Fibroblast of the conjunctiva (primary cell): Measurements from ENCODE around the gene SMAD9.
"Not testable (repeated sequence)": the region's sequence is repeated elsewhere in the genome, so short reads cannot be mapped to it uniquely, and the experiment has no call there.

Source experiments
- DNase-seq: peaks from one replicate; pipeline ENCODE4 v3.0.0-alpha.2; 2010; ENCODE audit warnings: low read depth

The SMAD9 gene

DNA sequence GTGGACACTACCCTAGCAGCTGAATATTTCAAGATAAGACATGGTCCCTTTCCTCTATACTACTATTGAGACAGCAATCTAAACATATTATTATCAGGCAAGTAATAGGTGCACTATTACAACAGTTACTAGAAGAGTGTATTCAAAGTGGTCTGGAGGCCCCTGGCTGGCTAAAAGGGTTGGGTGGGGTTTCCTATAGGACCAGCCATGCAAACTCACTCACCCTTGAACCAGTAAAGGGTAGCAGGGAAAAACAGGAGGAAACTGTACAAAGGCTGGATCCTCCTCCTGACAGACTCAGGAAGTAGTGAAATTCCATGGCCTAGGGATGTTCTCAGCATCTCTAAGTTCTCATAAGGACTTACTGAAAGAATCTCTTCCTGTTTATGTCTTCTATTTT, 7.7 kb downstream of the SMAD9 start:
- no peak for DNase-seq

DNA sequence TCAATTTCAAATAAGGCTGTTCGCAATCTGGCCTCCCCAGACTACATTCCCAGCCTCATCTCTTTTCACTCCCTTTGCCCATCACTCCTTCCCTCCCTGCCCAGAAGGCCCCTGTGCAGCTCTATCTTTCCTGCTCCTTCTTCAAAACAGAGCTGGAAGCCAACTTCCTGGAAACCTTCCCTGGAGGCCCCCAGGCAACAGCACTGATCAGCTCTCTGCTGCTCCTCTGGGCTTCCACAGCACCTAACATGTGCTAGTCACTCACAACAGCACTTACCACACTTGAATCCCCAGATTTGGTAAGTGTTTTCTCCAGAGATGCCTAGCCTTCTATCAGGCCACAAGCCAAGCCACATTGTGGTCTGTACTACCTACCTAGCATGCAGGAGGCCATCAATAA, 9.5 kb downstream of the SMAD9 start:
- no peak for DNase-seq

DNA sequence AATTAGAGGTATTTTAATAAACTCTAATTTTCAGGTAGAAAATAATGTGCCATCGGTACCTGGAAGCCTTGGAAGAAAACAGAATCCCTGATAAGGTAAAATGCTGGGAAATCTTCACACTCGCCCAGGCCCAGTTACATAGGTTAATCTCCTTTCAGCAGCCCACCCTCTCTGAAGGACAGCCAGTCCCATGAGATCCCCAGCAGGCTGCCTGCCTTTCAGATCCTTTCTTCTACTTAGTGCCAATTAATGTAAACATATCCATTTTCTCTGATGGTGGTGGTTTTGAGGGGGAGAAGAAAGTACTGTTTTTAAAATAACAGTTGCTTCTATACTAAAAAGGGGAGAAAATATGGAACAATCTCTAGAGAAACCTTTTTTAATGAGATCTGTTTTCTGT, 12.2 kb downstream of the SMAD9 start:
- no peak for DNase-seq

DNA sequence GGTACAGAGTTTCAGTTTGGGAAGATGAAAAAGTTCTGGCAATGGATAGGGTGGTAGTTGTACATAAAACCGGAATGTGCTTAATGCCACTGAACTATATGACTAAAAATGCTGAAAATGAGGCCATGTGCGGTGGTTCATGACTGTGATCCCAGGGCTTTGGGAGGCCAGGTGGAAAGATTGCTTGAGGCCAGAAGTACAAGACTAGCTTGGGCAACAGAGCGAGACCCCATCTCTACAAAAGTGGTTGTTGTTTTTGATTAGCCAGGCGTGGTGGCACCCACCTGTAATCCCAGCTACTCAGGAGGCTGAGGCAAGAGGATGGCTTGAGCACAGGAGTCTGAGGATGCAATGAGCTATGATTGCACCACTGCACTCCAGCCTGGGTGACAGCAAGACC, 12.8 kb downstream of the SMAD9 start:
- DNase-seq: no peak

DNA sequence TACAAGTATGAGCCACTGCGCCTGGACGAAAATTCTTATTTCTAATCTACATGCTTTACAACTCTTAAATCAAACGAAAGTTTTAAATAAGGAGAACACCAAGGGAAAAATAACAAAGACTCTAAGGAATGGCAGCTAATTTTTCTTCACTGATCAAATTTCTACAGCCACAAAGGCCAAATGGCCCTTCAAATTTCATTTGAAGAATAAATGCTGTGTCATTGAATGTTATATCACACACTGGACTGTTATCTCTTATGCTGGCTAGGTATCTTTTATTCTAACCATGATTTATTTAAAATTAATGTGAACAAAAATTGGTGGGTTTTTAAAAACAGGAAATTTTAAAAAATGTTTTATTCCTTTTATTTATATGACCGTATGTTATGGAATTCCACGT, 14.1 kb downstream of the SMAD9 start:
- no peak for DNase-seq

DNA sequence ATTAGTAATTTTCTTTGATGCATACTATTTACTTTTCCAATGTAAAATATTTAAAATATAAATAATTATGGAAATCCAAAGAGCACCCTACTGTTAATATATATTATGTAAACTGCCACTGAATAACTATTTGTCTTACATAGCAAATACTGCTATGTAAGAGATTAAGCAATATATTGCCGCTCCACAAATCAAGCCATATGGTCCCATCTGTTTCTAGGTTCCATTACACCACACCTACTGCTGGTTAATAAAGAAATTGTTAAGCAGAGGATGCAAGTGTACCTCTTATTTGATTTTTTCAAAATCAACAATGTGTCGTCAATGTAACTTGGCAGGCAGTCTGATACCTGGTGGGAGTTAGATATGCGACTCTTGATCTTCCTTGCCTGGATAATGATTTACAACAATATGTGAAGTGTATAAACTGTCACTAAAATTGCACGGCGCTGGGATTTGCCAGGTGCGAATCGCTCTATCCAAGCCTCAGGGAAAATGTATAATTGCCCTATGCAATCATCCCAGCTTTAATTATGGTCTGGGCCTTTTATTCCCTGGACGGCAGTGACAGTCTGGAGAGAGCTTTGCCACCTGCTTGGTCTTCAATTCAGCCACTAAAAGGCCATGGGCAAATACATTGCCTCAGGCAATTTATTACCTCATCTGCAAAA, 16.0 kb downstream of the SMAD9 start:
- DNase-seq: no peak

DNA sequence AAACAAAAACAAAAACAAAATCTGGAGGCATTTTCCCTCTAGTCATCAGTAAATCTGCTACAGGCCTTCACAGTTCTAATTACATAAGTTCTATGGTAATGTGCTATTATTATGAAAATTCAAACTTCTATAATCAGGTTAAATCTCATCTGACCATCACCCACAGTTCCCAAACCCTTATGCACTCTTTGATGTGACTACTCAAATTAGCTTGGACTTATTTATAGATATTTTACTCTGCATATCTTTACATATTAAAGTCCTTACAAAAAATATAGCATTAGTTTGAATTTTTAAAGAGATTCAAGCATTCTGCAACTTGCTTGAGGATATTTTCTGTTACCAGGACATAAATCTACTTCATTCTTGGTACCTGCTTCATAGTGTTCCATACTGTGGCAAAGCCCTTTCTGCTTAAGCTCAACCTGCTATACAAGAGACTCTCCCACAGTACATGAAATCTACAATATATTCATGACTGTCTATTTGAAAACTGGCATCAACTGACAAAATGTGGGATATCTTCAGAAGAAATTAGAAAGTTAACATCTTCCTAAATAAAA, 22.9 kb downstream of the SMAD9 start:
- no peak for DNase-seq

DNA sequence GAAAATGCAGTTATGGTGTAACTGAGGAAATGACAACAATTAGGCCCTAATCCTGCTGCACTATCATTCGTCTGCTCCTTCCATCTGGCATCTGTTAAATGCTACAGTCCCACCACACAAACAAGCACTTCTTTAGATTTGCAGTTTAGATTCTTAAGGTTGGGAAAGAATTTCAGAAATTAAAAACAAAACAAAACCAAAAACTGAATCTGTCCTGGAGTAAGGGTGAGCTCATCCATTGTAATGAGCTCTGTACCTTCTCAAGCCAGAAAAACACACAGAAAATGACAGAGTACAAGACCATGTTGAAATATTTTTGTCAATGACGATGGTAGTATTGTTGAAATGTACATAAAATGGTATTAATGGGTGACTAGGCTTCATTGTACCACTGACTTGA, 28.3 kb downstream of the SMAD9 start:
- DNase-seq: peak; percentile 2

DNA sequence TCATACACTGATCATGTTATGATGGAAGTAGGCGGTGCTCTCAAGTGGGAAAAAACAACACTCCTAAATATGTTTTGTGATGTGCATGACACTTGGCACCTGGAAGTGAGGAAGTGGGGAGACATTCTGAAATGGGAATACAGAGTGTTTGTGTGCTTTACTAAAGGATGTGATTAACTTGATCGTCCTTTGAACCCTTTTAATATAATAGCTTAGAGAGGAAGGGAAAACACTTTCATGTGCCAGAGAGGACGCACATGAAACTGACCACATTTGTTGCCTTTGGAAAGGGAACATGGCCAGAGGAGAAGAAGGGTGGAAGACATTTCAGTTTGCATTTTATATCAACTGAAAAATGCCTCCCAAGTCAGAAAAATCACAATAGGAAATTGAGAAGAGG, 31.4 kb downstream of the SMAD9 start:
- no peak for DNase-seq

DNA sequence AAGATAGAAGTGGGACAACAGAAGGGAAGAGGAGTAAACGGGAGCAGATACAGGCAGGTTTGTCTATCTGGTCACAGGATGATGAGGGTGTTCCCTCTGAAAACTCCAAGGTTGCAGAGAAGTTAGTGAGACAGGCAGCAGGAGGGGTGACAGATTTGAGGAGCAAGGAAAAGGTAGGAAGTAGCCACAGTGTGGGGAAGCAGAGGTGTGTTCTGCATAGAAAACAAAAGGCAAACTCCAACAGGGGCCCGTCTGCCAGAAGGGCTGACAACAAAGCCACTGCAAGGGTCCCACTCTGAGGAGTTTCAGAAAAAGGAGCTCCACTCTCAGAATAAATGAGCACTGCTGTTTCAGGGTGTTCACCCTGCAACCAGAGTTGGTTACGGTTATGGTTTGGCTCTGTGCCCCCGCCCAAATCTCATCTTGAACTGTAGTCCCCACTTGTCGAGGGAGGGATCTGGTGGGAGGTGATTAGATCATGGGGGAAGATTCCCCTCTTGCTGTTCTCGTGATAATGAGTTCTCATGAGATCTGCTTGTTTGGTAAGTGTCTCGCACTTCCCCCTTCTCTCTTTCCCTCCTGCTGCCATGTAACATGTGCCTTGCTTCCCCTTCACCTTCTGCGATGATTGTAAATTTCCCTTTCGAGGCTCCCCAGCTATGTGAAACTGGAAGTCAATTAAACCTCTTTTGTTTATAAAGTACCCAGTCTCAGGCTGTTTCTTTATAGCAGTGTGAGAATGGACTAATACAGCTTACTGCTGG, 32.1 kb downstream of the SMAD9 start:
- no peak for DNase-seq

DNA sequence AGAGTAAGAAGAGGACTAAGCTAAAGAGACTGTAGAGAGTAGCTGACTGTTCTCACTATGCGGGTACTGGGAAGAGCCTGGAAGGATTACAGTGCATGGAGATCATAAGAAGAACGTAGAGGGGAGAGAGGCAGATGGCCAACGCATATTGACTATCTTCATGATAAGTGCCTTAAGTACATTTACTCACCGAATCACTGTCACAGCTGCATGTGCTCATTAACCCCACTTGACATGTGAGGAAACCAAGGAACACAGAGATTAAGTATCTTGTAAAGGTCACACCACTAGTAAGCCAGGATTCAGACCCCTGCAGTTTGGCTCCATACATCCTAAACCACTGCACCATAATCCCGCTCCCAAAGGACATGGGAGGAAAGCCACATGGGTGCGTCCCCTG, 34.1 kb downstream of the SMAD9 start:
- no peak for DNase-seq

DNA sequence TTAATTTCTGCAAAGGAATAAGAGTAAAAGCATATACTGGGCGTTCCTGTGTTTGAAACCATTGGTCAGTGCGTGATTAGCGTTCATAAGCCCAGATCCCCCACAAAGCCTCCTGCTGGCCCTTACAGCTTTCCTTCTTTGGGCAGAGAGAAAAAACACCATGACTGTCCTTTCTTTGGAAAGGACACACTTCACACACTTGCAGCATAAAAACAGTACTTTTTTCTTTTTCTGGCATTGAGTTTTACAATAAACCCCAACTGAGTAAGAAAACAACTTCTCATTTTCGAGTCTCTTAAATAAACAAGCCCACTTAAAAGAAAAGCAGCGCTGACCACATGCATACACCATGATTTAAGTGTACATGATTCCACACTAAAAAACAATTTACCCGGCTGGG, 35.8 kb downstream of the SMAD9 start:
- DNase-seq: no peak

DNA sequence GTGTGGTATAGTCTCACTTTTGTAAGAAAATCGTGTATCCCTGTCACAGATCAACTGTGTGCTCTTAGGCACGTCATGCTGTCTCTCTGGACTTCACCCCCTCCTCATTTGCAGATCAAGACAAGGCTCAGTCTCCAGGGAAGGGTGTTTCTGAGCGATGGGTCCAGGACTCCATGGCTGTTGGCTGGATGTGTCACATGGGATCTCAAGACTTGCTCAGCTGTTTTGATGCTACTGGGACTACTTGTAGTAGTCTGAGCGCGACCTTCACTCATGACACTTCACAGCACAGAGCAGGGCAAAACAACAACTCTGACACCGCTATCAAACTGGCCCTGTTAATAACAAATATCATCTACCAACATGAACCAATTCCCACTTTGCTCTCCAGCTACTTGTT, 36.2 kb downstream of the SMAD9 start:
- DNase-seq: no peak

DNA sequence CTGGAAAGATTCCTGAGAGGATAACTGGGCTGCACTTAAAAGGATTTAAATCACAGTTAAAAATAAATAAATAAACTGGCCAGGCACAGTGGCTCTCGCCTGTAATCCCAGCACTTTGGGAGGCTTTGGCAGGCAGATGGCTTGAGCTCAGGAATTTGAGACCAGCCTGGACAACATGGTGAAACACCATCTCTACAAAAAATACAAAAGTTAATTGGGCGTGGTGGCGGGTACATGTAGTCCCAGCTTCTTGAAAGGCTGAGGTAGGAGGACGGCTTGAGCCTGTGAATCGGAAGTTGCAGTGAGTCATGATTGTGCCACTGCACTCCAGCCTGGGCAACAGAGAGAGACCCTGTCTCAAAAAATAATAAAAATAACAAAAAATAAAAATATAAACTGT, 36.6 kb downstream of the SMAD9 start:
- DNase-seq: not testable (repeated sequence)

DNA sequence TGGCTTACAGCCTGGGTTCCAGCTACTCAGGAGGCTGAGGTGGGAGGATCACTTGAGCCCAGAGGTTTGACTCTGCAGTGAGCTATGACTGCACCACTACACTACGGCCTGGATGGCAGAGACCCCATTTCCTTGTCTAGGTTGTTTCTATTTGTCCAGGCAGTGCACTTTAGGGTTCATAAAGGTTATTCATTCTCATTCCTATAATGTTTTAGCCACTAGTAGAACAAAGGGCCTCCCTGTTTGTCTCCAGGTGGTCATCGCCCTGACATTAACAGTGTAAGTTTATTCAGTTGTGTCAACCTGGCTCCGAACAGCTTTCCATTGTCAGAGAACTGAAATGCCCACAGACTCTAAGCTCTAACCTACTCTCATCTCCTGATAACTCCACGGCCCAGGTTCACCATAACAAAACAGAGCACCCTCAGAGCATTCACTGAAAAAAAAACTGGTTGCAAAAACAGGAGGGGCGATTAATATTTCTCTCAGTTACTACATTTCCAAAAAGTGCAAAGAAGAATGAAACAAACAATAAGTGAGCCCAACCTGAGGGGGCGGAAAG, 37.1 kb downstream of the SMAD9 start:
- DNase-seq: no peak

DNA sequence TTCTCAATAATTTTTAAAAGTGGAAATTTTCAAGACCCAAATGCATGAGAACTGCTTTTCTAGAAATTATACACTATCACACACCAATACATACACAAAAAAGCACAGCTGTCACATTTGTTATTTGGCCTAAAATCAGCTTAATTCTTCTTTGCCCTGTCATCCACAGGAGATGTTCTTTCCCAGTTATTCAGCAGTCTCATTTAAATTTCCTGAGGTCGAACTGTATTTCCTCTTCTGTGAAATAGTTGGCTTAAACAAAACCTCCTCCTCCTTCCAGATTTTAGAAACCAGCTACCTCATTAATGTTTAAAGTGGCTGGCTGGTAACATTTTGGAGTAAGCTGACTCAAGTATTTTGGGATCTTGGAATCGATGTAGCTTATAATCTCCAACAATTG, 39.1 kb downstream of the SMAD9 start:
- DNase-seq: no peak

DNA sequence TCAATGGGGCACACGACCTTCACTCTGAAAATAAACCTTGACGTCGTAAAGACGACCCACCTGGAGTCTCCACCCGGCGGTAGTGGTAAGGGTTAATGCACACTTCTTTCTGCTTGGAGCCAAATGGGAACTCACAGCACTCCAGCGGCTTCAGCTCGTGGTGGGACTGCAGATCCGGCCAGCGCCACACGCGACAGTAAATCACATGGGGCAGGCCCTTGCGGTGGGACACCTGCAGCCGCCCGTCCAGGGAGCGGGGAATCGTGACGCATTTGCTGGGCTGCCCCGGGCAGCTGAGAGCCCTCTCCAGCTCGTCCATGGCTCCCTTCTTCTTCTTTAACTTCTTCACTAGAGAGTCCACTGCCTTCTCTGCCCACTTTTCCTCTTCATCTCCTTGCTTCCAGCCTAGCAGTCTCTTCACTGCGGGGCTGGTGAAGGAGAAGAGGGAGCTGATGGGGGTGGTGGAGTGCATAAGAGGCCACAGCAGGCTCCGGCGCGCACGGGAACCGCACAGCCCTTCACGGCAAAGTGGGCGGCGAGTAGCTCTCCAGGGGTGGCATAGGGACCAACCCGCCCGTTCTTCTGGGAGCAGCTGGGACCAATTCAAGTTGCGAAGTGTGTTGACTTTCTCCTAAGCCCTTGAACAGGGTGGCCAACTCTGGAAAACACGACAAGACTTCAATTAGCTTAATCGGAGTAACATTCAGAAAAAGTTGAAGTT, 40.7 kb downstream of the SMAD9 start:
- DNase-seq: no peak

DNA sequence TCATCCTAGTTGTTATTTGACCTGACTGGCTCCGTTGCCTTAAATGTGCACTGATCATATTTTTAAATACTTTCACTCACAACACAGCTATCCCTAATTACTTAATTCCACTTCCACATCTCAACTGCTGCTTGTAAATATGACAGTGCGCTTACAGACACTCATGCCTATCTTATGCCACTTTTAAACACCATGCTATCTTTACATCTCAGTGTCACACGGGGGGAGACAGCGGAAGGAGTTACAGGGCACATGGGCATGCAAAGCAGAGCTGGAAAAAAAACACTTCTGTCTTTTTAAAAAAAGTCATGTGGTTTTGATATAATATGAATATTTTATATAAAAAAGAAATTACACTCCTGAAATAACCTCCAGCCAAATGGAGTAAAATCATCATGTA, 44.1 kb downstream of the SMAD9 start:
- DNase-seq: no peak

DNA sequence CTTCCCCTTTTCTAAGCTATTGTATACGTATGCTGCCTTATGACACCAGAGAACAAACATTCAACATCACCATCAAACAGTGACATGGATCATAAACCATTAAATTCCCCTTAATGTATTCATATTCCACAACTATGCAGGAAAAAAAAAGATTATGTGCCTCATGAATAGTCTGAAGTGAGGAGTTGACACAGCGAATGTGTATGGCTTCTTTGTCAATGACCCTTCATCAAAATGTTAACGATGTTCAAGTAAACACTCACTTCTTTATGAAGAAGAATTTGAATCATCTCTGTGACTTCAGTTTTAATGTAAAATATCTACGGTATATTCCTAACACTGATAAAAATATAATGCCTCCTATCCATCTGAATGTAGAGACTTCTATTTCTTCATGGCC, 44.6 kb downstream of the SMAD9 start:
- DNase-seq: no peak

DNA sequence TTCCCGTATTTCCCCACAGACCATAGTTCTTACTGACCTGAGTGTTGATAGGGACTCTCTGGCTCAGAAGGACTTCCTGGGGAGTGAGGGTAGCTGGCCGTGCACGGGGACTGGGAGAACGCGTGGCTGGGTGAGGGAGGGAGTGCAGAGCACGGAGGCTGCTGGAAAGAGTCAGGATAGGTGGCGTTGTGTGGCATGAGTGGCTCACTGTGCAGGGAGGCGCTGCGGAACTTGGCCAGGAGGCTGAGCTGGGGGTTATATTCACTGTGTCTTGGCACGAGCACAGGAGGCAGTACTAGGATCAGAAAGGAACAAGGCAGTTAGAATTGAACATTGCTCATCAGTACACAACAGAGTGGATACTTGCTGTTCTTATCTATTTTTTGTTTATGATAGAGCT, 47.4 kb downstream of the SMAD9 start:
- DNase-seq: no peak

DNA sequence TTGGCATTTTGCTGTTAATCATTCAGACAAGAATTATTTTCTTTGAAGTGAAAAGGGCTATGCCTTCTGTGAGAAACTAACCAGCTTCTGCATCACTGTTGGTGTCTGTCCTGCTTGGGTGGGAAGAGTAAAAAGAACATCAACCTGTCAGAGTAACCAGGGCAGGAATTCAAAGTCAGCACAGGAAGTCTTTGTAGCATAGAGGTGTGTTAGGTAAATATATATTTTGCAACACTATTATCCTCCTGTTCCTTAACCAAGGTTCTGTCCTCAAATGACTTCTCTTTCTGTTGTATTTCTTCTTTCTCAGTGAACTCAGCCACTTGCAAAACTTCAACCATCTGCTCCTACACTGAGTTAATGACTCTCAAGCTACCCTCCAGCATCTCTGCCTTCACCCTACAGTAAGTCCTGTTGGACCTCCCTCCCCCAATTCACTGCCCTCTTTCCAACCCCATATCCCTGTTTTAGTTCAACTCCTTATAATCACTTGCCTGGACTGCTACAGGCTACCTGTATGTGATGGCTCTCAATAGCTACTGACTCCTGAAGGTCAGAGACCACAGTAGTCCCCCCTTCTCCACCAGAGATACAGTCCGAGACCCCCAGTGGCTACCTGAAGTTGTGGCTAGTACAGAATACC, 49.9 kb downstream of the SMAD9 start:
- no peak for DNase-seq

DNA sequence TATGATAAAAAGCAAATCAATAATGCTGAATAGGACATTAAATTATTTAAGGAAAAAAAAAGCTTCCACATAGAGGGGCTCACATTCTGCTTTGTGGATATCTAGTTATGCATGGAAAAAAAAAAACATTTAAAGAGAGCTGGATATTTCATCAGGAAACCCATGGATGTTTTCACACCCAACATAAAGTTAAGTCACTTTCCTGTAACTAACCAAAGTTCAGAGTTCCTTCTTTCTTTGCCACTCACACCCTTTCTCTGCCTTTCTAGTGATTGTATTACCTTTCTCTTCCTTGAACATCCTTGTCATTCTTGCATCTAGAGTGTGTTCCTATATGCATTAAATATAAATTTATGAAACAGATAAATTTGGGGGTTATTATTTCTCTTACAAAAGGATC, 53.8 kb downstream of the SMAD9 start:
- DNase-seq: no peak
